Mesothelial cell of epicardium (in vitro differentiated cells): Measurements from ENCODE around the gene TEPSIN. TPM values are rescaled to one million over a fixed set of nuclear protein-coding genes. Genes with fewer than 3 reads are reported as not detected.
A peak's percentile ranks its signal among the peaks of the same experiment; 100 is the strongest.

Source experiments
- DNase-seq, 2 experiments: peaks; one replicate each; pipeline ENCODE4 v3.0.0; 2021; ENCODE audit warnings: low spot score in 2 of 2; ENCODE audit not compliant: unreplicated experiment in 2 of 2
- H3K27ac Mint-ChIP-seq: 2 replicates; pipeline ENCODE4 v1.8.0; 2021; ENCODE audit warnings: mixed read lengths
- H3K27me3 Mint-ChIP-seq: 2 replicates; pipeline ENCODE4 v1.8.0; 2021; ENCODE audit warnings: low read depth, mixed read lengths
- H3K36me3 Mint-ChIP-seq: 2 replicates; pipeline ENCODE4 v1.8.0; 2021; ENCODE audit warnings: mixed read lengths
- H3K4me1 Mint-ChIP-seq: 2 replicates; pipeline ENCODE4 v1.8.0; 2021; ENCODE audit warnings: mixed read lengths
- H3K4me3 Mint-ChIP-seq: 2 replicates; pipeline ENCODE4 v1.8.0; 2021; ENCODE audit warnings: mild to moderate bottlenecking, moderate library complexity, mixed read lengths
- H3K9me3 Mint-ChIP-seq: 2 replicates; pipeline ENCODE4 v1.8.0; 2021; ENCODE audit warnings: mixed read lengths
- total RNA-seq: library from RNA; stranded (reverse); gene quantifications from 3 replicates; pipeline ENCODE4 v1.2.1, GENCODE V29; 2021
- TF ChIP-seq, protein P1 (sequence below): fragments of 200-600 bp; sonication (generic); IDR thresholded peaks from one replicate; pipeline ENCODE4 v1.5.0; 2021; ENCODE audit warnings: antibody characterized with exemption; ENCODE audit not compliant: unreplicated experiment

TEPSIN gene
- total RNA-seq, 1 donor from 2014 or later: 44.6 TPM

DNA sequence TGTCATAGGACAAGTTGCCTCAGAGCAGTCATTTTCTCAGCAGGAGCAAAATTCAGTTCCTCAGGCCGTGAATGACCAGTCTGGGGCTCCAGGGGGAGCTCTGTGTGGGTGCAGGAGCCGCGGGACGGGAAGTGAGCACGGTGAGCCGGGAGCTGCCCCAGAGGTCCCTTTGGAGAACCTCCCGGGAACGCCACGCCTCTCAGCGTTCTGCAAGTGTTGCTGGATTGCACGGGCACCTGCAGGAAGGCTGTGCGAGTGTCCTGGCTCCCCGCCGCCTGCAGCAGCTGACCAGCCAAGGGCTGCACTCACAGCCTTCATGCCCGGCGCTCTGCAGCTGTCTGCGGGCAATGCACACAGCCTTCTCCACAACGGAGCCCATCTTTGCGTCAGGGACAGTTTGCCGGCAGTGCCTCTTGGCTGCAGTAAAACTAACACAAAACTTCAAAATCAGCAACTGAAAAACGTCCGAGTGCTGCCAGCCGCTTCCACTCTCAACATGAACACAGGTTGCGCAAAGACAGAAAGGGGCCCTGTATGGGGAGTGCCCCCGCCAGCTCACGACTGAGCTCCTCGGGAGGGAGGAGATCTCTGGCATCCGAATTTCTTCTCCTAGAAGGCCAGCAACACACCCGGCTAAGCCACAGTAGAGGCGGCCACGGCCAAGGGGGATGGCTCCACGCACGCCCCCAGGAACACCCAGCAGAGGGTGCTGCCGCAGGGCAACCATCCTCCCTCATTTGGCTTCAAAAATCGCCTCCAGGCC lies 16.3 kb upstream of the TEPSIN start:
- H3K9me3 Mint-ChIP-seq: no peaks in the 10 kb centered on the region
- H3K4me1 Mint-ChIP-seq: peaks cover 10% of the 10 kb centered on the region
- TF ChIP-seq, protein P1, sequence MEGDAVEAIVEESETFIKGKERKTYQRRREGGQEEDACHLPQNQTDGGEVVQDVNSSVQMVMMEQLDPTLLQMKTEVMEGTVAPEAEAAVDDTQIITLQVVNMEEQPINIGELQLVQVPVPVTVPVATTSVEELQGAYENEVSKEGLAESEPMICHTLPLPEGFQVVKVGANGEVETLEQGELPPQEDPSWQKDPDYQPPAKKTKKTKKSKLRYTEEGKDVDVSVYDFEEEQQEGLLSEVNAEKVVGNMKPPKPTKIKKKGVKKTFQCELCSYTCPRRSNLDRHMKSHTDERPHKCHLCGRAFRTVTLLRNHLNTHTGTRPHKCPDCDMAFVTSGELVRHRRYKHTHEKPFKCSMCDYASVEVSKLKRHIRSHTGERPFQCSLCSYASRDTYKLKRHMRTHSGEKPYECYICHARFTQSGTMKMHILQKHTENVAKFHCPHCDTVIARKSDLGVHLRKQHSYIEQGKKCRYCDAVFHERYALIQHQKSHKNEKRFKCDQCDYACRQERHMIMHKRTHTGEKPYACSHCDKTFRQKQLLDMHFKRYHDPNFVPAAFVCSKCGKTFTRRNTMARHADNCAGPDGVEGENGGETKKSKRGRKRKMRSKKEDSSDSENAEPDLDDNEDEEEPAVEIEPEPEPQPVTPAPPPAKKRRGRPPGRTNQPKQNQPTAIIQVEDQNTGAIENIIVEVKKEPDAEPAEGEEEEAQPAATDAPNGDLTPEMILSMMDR: peak; percentile 21
- H3K36me3 Mint-ChIP-seq: peaks cover 3% of the 10 kb centered on the region
- H3K27me3 Mint-ChIP-seq: no peaks in the 10 kb centered on the region
- no peak overlapping the region for H3K27ac Mint-ChIP-seq
- peak in 1 of 2 experiments; percentile 65 for DNase-seq
- H3K4me3 Mint-ChIP-seq: no peak overlapping the region

DNA sequence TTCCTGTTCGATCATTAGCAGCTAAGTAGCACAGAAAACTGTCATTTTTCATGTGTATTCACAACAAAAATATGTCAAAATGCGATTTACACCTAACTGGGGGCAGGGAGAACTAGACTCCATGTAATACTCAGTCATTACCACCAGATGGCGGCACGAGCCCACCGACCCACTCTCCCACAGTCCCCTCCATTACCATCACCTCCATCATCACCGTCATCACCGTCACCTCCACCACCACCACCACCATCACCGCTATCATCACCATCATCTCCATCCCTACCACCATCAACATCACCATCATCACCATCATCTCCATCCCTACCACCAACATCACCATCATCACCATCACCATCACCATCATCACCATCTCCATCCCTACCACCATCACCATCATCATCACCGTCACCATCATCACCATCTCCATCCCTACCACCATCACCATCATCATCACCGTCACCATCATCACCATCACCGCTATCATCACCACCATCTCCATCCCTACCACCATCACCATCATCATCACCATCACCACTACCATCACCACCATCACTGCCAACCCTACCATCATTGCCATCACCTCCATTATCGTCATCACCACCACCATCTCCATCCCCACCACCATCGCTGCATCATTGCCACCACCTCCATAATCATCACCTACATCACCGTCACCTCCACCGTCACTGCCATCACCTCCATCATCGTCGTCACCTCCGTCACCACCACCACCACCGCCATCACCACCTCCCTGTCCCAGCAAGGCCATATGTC lies 14.7 kb upstream of the TEPSIN start:
- peak in 1 of 2 experiments; percentile 71 for DNase-seq
- no peaks in the 10 kb centered on the region for H3K27me3 Mint-ChIP-seq
- peaks cover 10% of the 10 kb centered on the region for H3K4me1 Mint-ChIP-seq
- H3K36me3 Mint-ChIP-seq: peaks cover 5% of the 10 kb centered on the region
- no peak overlapping the region for H3K4me3 Mint-ChIP-seq
- H3K27ac Mint-ChIP-seq: peak overlapping the region; percentile 57
- TF ChIP-seq, protein P1: peak; percentile 81
- no peaks in the 10 kb centered on the region for H3K9me3 Mint-ChIP-seq

DNA sequence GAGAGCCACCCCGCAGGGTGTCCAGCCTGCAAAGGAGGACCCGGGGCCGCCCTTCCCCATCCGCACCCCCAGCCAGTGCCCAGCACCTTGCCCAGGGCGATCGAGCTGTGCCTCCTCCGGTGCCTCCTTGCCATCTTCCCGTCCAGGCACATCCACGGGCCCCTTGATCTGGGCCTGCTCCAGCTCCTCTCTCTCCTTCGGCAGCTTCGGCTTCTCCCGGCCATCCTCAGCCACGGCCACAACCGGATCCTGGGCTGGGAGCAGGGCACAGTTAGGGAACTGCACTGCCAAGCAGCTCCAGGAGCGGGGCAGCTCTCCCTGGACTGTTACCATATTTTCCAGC lies 14.1 kb upstream of the TEPSIN start:
- peaks cover 10% of the 10 kb centered on the region for H3K4me1 Mint-ChIP-seq
- DNase-seq: no peak
- TF ChIP-seq, protein P1: no peak
- peaks cover 5% of the 10 kb centered on the region for H3K36me3 Mint-ChIP-seq
- no peaks in the 10 kb centered on the region for H3K27me3 Mint-ChIP-seq
- H3K27ac Mint-ChIP-seq: peak overlapping the region; percentile 57
- H3K9me3 Mint-ChIP-seq: no peaks in the 10 kb centered on the region
- no peak overlapping the region for H3K4me3 Mint-ChIP-seq

DNA sequence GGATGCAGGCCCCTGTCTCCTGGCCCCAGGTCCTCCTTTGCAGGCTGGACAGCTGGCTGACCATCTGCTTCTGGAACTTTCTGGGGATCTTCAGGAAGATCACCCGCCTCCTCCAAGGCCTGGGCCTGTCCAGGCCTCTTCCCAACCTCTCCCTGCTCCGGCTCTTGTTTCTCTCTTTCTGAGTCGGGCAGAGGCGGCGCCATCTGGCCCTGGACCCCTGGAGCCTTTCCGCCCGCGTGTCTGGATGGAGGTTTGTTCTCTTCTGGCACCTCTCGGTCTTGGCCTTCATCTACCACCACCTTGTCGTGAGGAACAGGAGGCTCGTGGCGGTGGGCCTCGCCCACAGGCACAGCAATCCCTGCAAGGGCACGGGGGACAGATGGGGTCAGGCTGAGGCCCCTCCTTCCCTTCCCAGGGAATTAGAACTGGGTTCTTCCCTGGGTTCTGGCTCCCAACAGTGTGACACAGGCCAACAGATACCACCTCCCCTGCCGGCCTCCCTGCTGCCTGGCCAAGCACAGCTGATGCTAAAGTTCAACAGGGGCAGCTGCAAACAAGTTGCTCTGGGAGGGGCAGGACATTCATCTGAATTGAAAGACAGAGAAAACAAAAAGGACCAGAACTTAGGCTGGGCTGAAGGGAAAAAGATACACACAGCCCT lies 13.6 kb upstream of the TEPSIN start:
- Mint-ChIP-seq H3K4me3 (no peak overlapping the region), H3K27me3 (no peaks in the 10 kb centered on the region), H3K4me1 (peaks cover 10% of the 10 kb centered on the region), H3K9me3 (no peaks in the 10 kb centered on the region), H3K36me3 (peaks cover 5% of the 10 kb centered on the region), H3K27ac (no peak overlapping the region)
- DNase-seq: no peak
- TF ChIP-seq, protein P1: no peak

DNA sequence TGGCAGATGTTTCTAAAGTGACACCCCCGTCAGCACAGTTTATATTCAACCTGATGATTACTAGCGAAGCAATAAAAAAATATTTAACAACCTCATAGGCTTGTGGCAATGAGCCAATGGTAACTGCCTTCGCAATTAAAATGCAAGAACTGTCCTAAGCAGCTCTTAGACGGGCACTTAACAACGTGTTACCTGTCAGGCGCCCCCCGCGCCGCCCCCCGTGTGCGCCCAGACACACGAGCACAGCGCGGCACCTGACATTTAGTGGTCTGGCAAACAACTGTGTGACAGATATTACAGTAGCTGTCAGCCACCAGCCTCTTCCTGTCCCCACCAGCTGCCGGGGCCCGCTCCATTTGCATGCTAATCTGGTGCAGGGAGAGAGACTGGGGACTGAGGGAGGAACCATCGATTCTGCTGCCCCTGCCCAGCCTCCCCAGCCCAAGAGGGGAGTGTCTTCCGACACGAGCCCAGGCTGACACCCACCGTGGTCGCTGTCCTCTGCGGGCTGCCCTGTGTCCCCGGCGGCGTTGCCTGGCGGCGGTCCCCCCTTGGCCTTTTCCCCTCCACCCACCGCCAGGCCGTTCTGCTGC lies 12.9 kb upstream of the TEPSIN start:
- Mint-ChIP-seq H3K36me3 (peaks cover 5% of the 10 kb centered on the region), H3K9me3 (no peaks in the 10 kb centered on the region), H3K27me3 (no peaks in the 10 kb centered on the region), H3K4me3 (no peak overlapping the region), H3K4me1 (peaks cover 10% of the 10 kb centered on the region), H3K27ac (no peak overlapping the region)
- no peak for DNase-seq
- TF ChIP-seq, protein P1: no peak
